ENCODE measurements around the gene CRIP2.

- no peak for TF ChIP-seq CTCF (IDR thresholded peaks at IDR 0.05)
- no peak for TF ChIP-seq EZH2 (IDR thresholded peaks at IDR 0.05; ENCODE audit: borderline replicate concordance, insufficient read depth, low read depth, low read length, poor library complexity, severe bottlenecking)
These were observed 16.1 kb upstream of the CRIP2 start for GRCh38 chr14:105458571-105458970.

Measured in B cell (primary cell).